ENCODE measurements around the gene COL8A1.

- TF ChIP-seq CTCF (IDR thresholded peaks at IDR 0.05 in 2 of 3, conservative IDR thresholded peaks at IDR 0.05 in 1 of 3; ENCODE audit: insufficient read depth in 2 of 3, low read depth in 1 of 3, low read length in 3 of 3) (no peak), RCOR1 (IDR thresholded peaks at IDR 0.05; ENCODE audit: borderline replicate concordance in 1 of 2, low read depth in 2 of 2, low read length in 2 of 2) (no peak), MYC (IDR thresholded peaks at IDR 0.05; ENCODE audit: low read depth, low read length) (no peak), MYC (CRISPR knock-in tag; IDR thresholded peaks at IDR 0.05; ENCODE audit: borderline replicate concordance, low read depth) (no peak), ELK1 (CRISPR knock-in tag; IDR thresholded peaks at IDR 0.05) (no peak), RFX5 (IDR thresholded peaks at IDR 0.05; ENCODE audit: low read depth, low read length) (no peak), KLF13 (tag; IDR thresholded peaks at IDR 0.05; ENCODE audit: borderline replicate concordance, low read depth) (no peak)
These were observed 157.2 kb downstream of the COL8A1 start for GRCh38 chr3:99795573-99795972.
